ENCODE measurements around the gene LRP3.
A peak's percentile ranks its signal among the peaks of the same experiment; 100 is the strongest.

The LRP3 gene

DNA sequence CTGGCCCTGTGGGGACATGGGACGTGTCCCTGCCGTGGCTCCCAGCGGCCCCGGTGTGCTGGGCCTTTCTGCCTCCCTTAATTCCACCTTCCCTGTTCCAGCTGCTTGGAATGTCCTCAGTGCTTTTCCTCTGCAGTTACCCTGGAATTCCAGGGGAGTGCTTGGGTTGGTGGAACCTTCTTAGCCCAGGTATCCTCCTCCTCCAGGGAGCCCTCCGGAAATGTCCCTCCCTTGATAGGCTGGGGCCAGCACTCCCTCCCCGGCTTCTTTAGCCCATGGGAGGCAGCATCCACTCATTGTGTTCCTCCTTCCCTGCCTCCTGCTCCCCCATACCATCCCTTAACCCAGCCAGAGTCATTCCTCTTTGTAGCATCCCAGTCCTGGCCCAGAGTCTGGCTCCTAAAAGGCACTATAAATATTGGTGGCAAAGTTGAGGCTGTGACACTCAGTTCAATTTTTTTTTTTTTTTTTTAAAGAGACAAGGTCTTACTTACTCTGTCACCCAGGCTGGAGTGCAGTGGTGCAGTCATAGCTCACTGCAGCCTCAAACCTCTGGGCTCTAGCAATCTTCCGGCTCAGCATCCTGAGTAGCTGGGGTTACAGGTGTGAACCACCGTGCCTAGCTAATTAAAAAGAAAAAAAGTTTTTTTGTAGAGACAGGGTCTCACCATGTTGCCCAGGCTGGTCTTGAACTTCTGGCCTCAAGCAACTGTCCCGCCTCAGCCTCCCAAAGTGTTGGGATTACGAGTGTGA is 45.3 kb downstream of the LRP3 start:
- no peak overlapping the region for H3K4me3 ChIP-seq (ENCODE audit: low read length)
- DNase-seq (ENCODE audit: low read depth) = no peak
- TF ChIP-seq, protein P1, sequence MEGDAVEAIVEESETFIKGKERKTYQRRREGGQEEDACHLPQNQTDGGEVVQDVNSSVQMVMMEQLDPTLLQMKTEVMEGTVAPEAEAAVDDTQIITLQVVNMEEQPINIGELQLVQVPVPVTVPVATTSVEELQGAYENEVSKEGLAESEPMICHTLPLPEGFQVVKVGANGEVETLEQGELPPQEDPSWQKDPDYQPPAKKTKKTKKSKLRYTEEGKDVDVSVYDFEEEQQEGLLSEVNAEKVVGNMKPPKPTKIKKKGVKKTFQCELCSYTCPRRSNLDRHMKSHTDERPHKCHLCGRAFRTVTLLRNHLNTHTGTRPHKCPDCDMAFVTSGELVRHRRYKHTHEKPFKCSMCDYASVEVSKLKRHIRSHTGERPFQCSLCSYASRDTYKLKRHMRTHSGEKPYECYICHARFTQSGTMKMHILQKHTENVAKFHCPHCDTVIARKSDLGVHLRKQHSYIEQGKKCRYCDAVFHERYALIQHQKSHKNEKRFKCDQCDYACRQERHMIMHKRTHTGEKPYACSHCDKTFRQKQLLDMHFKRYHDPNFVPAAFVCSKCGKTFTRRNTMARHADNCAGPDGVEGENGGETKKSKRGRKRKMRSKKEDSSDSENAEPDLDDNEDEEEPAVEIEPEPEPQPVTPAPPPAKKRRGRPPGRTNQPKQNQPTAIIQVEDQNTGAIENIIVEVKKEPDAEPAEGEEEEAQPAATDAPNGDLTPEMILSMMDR (IDR thresholded peaks at IDR 0.05; ENCODE audit: insufficient read depth, low read depth, low read length, missing control alignments) = no peak

GRCh38 chr19:33240181-33240771 is 46.1 kb downstream of the LRP3 start:
- no peak overlapping the region for H3K4me3 ChIP-seq (ENCODE audit: low read length)
- no peak for DNase-seq (ENCODE audit: low read depth)
- TF ChIP-seq, protein P1 (IDR thresholded peaks at IDR 0.05; ENCODE audit: insufficient read depth, low read depth, low read length, missing control alignments) = no peak

DNA sequence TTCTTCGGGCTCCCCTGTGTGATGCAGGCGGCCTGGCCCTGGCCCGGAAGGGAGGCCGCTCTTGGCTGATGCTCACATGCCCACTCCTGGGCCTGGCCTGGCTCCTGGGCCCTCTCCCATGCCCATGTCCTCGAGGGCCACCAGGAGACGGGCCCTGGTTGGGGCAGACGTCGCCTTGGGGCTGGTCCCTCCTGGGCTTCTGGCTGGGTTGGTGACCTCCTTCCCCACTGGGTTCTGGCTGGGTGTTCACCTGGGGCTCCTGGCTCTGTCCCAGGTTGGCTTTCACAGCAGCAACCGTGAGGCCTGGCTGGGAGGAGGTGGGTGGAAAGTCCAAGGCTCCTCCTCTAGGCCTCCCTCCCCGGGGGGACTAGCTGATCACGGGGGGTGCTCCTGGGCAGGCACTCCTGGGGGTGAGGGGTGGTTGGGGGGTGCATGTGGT is 47.0 kb downstream of the LRP3 start:
- DNase-seq (ENCODE audit: low read depth) = no peak
- no peak overlapping the region for H3K4me3 ChIP-seq (ENCODE audit: low read length)
- TF ChIP-seq, protein P1 (IDR thresholded peaks at IDR 0.05; ENCODE audit: insufficient read depth, low read depth, low read length, missing control alignments) = no peak

GRCh38 chr19:33241530-33242101 is 47.5 kb downstream of the LRP3 start:
- TF ChIP-seq, protein P1 (IDR thresholded peaks at IDR 0.05; ENCODE audit: insufficient read depth, low read depth, low read length, missing control alignments) = peak; percentile 63
- peak; percentile 52 for DNase-seq (ENCODE audit: low read depth)
- no peak overlapping the region for H3K4me3 ChIP-seq (ENCODE audit: low read length)

- TF ChIP-seq, protein P1 (IDR thresholded peaks at IDR 0.05; ENCODE audit: insufficient read depth, low read depth, low read length, missing control alignments) = no peak
- DNase-seq (ENCODE audit: low read depth) = no peak
- no peak overlapping the region for H3K4me3 ChIP-seq (ENCODE audit: low read length)
Measured at GRCh38 chr19:33242131-33242530, 48.0 kb downstream of the LRP3 start.

GRCh38 chr19:33242911-33243310 is 48.8 kb downstream of the LRP3 start:
- no peak for DNase-seq (ENCODE audit: low read depth)
- TF ChIP-seq, protein P1 (IDR thresholded peaks at IDR 0.05; ENCODE audit: insufficient read depth, low read depth, low read length, missing control alignments) = no peak
- no peak overlapping the region for H3K4me3 ChIP-seq (ENCODE audit: low read length)
